GM23248 (cell line): ENCODE results near the gene CEMP1.

Source experiments
- EZH2 ChIP-seq: fragments of 200-600 bp; sonication (generic); IDR thresholded peaks from 2 replicates; pipeline ENCODE4 v1.6.1; 2018; ENCODE audit warnings: antibody characterized with exemption, mild to moderate bottlenecking; ENCODE audit not compliant: insufficient read depth, poor library complexity, severe bottlenecking
- EZH2phosphoT487 ChIP-seq: fragments of 200-600 bp; sonication (generic); IDR thresholded peaks from 2 replicates; pipeline ENCODE4 v1.6.1; 2018; ENCODE audit warnings: antibody characterized with exemption, moderate library complexity, mild to moderate bottlenecking, low read depth; ENCODE audit not compliant: insufficient read depth

- TF ChIP-seq EZH2: no peak
- no peak for TF ChIP-seq EZH2phosphoT487
These were observed 40.8 kb downstream of the CEMP1 start for GRCh38 chr16:2490190-2491105.
